ENCODE measurements around the gene GAS7. TPM values are rescaled to one million over a fixed set of nuclear protein-coding genes. Genes with fewer than 3 reads are reported as not detected.

Gene GAS7
- total and polyA plus RNA-seq, 10 of the 15 experiments (the other 5 are each of a cell fraction or from before 2014, with no cell fraction given) = 2.3 to 53.4 (median 24.0) TPM

DNA sequence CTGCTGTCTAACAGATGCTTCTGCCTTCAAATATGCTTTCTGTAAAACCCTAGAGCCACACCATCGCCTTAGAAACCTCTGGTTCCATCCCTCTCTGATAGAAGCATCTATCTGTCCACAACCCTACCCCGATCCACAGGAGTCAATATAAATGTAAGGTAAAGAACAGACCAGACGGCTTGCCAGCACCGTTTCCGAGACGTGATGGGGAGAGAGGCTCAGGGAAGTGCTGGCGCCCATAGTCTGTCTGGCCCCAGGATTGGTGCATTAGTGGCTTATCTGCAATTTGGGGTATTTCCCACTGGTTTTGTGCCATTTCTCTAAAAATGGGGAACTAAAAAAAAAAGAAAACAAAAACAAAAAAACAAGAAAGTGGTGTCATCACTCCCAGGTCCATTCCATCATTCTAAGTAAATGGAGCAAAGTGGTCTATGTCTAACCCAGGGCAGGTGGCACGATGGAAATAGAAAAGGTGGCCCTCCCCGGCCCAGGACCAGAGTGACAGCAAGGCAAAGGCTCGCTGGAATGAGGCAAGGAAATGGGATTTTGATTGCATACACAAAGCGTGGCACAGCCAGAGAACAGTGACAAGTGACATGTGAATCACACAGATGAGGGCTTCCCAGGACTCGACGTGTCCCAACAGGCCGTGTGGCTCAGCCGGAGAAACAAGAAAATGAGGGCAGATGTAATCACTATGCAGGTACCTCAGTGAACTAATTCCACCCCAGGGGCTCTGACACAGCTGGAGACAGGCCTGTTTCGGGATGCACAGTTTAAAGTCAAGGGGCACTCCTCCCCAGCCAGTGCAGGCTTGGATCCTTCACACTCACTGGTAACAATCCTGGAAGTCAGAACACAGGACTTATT, 125.6 kb downstream of the GAS7 start:
- Histone ChIP-seq H3K27ac (ENCODE audit: control insufficient read depth, insufficient read depth) (no peak overlapping the region), H3K4me2 (ENCODE audit: control insufficient read depth, insufficient read depth) (no peak overlapping the region), H3K79me2 (ENCODE audit: control insufficient read depth, insufficient read depth, low read length) (no peaks in the 10 kb centered on the region), H3K4me3 (no peak overlapping the region), H3K9me3 (replicated peaks; ENCODE audit: control insufficient read depth, insufficient read depth, low read length) (peaks cover 2% of the 10 kb centered on the region; the same call in 1 of the 3 replicates), H2AFZ (ENCODE audit: control insufficient read depth, low read depth, low read length) (no peak overlapping the region), H3K36me3 (ENCODE audit: control insufficient read depth in 2 of 2, insufficient read depth in 2 of 2, low read length in 1 of 2) (no peaks in the 10 kb centered on the region), H3K4me1 (ENCODE audit: control insufficient read depth, insufficient read depth, low read length) (peaks cover 12% of the 10 kb centered on the region), H3K27me3 (replicated peaks in 1 of 2; ENCODE audit: control insufficient read depth in 2 of 2, insufficient read depth in 2 of 2, low read length in 1 of 2) (no peaks in the 10 kb centered on the region), H3K9ac (ENCODE audit: control insufficient read depth, insufficient read depth, low read length) (no peak overlapping the region), H4K20me1 (ENCODE audit: control insufficient read depth, insufficient read depth) (no peaks in the 10 kb centered on the region)
- RAD21 ChIA-PET (ENCODE audit: unreplicated experiment) = interaction anchor here (1.0 kb wide), 1 partner anchor 12 kb away, joined by 3 read pairs; no protein-coding TSS in a partner anchor
- WGBS (ENCODE audit: insufficient coverage, insufficient replicate concordance, low lambda C conversion rate, missing lambda C conversion rate) = 65% methylated on average over 16 of the region's 16 CpGs
- SMC1A ChIA-PET (ENCODE audit: uncharacterized antibody, unreplicated experiment) = no interaction called here
- no peak for FAIRE-seq
- no peak for DNase-seq (ENCODE audit: low read depth, low spot score)
- ATAC-seq = no peak
- CTCF ChIA-PET = no interaction called here
- BruUV-seq (replicated peaks) = no TSS peak
- intact Hi-C loops (cut with micrococcal nuclease; ENCODE audit: unreplicated experiment) = no loop called here
- POLR2A ChIA-PET = no interaction called here
- in situ Hi-C loops (cut with MboI) = no loop called here
- TF ChIP-seq SUPT20H (IDR thresholded peaks at IDR 0.05; ENCODE audit: borderline replicate concordance, control insufficient read depth, low read depth, low read length) = no peak
- no peak for TF ChIP-seq BACH1 (IDR thresholded peaks at IDR 0.05; ENCODE audit: borderline replicate concordance)
- TF ChIP-seq, protein P1, sequence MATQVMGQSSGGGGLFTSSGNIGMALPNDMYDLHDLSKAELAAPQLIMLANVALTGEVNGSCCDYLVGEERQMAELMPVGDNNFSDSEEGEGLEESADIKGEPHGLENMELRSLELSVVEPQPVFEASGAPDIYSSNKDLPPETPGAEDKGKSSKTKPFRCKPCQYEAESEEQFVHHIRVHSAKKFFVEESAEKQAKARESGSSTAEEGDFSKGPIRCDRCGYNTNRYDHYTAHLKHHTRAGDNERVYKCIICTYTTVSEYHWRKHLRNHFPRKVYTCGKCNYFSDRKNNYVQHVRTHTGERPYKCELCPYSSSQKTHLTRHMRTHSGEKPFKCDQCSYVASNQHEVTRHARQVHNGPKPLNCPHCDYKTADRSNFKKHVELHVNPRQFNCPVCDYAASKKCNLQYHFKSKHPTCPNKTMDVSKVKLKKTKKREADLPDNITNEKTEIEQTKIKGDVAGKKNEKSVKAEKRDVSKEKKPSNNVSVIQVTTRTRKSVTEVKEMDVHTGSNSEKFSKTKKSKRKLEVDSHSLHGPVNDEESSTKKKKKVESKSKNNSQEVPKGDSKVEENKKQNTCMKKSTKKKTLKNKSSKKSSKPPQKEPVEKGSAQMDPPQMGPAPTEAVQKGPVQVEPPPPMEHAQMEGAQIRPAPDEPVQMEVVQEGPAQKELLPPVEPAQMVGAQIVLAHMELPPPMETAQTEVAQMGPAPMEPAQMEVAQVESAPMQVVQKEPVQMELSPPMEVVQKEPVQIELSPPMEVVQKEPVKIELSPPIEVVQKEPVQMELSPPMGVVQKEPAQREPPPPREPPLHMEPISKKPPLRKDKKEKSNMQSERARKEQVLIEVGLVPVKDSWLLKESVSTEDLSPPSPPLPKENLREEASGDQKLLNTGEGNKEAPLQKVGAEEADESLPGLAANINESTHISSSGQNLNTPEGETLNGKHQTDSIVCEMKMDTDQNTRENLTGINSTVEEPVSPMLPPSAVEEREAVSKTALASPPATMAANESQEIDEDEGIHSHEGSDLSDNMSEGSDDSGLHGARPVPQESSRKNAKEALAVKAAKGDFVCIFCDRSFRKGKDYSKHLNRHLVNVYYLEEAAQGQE (IDR thresholded peaks at IDR 0.05; ENCODE audit: low read depth, low read length) = no peak
- no peak for TF ChIP-seq RCOR1 (conservative IDR thresholded peaks at IDR 0.05; ENCODE audit: low read depth, low read length)
- no peak for TF ChIP-seq MTA3 (IDR thresholded peaks at IDR 0.05; ENCODE audit: borderline replicate concordance, low read length)
- no peak for TF ChIP-seq STAT3 (IDR thresholded peaks at IDR 0.05; ENCODE audit: low read depth, low read length)
- TF ChIP-seq, protein P2, sequence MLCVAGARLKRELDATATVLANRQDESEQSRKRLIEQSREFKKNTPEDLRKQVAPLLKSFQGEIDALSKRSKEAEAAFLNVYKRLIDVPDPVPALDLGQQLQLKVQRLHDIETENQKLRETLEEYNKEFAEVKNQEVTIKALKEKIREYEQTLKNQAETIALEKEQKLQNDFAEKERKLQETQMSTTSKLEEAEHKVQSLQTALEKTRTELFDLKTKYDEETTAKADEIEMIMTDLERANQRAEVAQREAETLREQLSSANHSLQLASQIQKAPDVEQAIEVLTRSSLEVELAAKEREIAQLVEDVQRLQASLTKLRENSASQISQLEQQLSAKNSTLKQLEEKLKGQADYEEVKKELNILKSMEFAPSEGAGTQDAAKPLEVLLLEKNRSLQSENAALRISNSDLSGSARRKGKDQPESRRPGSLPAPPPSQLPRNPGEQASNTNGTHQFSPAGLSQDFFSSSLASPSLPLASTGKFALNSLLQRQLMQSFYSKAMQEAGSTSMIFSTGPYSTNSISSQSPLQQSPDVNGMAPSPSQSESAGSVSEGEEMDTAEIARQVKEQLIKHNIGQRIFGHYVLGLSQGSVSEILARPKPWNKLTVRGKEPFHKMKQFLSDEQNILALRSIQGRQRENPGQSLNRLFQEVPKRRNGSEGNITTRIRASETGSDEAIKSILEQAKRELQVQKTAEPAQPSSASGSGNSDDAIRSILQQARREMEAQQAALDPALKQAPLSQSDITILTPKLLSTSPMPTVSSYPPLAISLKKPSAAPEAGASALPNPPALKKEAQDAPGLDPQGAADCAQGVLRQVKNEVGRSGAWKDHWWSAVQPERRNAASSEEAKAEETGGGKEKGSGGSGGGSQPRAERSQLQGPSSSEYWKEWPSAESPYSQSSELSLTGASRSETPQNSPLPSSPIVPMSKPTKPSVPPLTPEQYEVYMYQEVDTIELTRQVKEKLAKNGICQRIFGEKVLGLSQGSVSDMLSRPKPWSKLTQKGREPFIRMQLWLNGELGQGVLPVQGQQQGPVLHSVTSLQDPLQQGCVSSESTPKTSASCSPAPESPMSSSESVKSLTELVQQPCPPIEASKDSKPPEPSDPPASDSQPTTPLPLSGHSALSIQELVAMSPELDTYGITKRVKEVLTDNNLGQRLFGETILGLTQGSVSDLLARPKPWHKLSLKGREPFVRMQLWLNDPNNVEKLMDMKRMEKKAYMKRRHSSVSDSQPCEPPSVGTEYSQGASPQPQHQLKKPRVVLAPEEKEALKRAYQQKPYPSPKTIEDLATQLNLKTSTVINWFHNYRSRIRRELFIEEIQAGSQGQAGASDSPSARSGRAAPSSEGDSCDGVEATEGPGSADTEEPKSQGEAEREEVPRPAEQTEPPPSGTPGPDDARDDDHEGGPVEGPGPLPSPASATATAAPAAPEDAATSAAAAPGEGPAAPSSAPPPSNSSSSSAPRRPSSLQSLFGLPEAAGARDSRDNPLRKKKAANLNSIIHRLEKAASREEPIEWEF (IDR thresholded peaks at IDR 0.05; ENCODE audit: insufficient replicate concordance, low read depth, low read length) = no peak
- TF ChIP-seq, protein P3, sequence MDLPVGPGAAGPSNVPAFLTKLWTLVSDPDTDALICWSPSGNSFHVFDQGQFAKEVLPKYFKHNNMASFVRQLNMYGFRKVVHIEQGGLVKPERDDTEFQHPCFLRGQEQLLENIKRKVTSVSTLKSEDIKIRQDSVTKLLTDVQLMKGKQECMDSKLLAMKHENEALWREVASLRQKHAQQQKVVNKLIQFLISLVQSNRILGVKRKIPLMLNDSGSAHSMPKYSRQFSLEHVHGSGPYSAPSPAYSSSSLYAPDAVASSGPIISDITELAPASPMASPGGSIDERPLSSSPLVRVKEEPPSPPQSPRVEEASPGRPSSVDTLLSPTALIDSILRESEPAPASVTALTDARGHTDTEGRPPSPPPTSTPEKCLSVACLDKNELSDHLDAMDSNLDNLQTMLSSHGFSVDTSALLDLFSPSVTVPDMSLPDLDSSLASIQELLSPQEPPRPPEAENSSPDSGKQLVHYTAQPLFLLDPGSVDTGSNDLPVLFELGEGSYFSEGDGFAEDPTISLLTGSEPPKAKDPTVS (IDR thresholded peaks at IDR 0.05; ENCODE audit: low read depth, low read length) = no peak
- TF ChIP-seq, protein P4, sequence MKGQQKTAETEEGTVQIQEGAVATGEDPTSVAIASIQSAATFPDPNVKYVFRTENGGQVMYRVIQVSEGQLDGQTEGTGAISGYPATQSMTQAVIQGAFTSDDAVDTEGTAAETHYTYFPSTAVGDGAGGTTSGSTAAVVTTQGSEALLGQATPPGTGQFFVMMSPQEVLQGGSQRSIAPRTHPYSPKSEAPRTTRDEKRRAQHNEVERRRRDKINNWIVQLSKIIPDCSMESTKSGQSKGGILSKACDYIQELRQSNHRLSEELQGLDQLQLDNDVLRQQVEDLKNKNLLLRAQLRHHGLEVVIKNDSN (IDR thresholded peaks at IDR 0.05; ENCODE audit: borderline replicate concordance, extremely low read length, insufficient read depth, low read depth, low read length) = no peak
- TF ChIP-seq POLR2AphosphoS5 (IDR thresholded peaks at IDR 0.05; ENCODE audit: low read length) = no peak
- TF ChIP-seq POU2F2 (IDR thresholded peaks at IDR 0.05; ENCODE audit: borderline replicate concordance, low read depth, low read length) = no peak
